Measurements from ENCODE around the gene ZNF106. TPM values are rescaled to one million over a fixed set of nuclear protein-coding genes. Genes with fewer than 3 reads are reported as not detected.

ZNF106 gene
- total RNA-seq, 1 experiment from 2014 or later: 58.2 TPM

DNA sequence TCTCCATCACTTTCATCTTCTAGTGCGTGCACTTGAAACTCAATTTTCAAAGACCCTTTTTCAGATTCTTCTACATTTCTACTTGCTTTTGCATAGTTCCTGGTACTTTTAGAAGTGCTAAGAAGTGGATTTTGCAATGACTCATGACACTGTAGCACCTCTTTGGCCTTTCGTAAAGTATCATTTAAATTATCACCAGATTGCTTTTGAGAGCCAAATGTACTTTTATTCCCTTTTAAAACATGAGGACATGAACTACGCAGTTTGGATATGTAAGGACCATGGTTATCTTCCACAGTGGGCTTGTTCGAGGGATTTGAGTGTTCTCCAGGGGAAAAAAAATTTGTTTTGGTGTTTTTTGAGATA lies 40.5 kb downstream of the ZNF106 start:
- CTCF ChIA-PET: no interaction called here
- TF ChIP-seq CREM (CRISPR knock-in tag; IDR thresholded peaks at IDR 0.05) (no peak), FOXJ3 (CRISPR knock-in tag; IDR thresholded peaks at IDR 0.05; ENCODE audit: borderline replicate concordance) (no peak), ZNF396 (CRISPR knock-in tag; IDR thresholded peaks at IDR 0.05; ENCODE audit: borderline replicate concordance) (no peak), MXD4 (CRISPR knock-in tag; IDR thresholded peaks at IDR 0.05; ENCODE audit: borderline replicate concordance) (no peak), JUN (CRISPR knock-in tag; IDR thresholded peaks at IDR 0.05) (no peak), TP53 (CRISPR knock-in tag; IDR thresholded peaks at IDR 0.05) (no peak), KAT7 (CRISPR knock-in tag; IDR thresholded peaks at IDR 0.05; ENCODE audit: borderline replicate concordance) (no peak), JAZF1 (CRISPR knock-in tag; IDR thresholded peaks at IDR 0.05) (no peak), ATF1 (CRISPR knock-in tag; IDR thresholded peaks at IDR 0.05) (no peak), CREB1 (CRISPR knock-in tag; IDR thresholded peaks at IDR 0.05) (no peak)
- TF ChIP-seq, protein P1, sequence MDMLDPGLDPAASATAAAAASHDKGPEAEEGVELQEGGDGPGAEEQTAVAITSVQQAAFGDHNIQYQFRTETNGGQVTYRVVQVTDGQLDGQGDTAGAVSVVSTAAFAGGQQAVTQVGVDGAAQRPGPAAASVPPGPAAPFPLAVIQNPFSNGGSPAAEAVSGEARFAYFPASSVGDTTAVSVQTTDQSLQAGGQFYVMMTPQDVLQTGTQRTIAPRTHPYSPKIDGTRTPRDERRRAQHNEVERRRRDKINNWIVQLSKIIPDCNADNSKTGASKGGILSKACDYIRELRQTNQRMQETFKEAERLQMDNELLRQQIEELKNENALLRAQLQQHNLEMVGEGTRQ (CRISPR knock-in tag; IDR thresholded peaks at IDR 0.05): no peak
- TF ChIP-seq, protein P2, sequence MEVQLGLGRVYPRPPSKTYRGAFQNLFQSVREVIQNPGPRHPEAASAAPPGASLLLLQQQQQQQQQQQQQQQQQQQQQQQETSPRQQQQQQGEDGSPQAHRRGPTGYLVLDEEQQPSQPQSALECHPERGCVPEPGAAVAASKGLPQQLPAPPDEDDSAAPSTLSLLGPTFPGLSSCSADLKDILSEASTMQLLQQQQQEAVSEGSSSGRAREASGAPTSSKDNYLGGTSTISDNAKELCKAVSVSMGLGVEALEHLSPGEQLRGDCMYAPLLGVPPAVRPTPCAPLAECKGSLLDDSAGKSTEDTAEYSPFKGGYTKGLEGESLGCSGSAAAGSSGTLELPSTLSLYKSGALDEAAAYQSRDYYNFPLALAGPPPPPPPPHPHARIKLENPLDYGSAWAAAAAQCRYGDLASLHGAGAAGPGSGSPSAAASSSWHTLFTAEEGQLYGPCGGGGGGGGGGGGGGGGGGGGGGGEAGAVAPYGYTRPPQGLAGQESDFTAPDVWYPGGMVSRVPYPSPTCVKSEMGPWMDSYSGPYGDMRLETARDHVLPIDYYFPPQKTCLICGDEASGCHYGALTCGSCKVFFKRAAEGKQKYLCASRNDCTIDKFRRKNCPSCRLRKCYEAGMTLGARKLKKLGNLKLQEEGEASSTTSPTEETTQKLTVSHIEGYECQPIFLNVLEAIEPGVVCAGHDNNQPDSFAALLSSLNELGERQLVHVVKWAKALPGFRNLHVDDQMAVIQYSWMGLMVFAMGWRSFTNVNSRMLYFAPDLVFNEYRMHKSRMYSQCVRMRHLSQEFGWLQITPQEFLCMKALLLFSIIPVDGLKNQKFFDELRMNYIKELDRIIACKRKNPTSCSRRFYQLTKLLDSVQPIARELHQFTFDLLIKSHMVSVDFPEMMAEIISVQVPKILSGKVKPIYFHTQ (CRISPR knock-in tag; IDR thresholded peaks at IDR 0.05): no peak
- TF ChIP-seq, protein P3, sequence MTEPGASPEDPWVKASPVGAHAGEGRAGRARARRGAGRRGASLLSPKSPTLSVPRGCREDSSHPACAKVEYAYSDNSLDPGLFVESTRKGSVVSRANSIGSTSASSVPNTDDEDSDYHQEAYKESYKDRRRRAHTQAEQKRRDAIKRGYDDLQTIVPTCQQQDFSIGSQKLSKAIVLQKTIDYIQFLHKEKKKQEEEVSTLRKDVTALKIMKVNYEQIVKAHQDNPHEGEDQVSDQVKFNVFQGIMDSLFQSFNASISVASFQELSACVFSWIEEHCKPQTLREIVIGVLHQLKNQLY (CRISPR knock-in tag; IDR thresholded peaks at IDR 0.05): no peak
- TF ChIP-seq, protein P4, sequence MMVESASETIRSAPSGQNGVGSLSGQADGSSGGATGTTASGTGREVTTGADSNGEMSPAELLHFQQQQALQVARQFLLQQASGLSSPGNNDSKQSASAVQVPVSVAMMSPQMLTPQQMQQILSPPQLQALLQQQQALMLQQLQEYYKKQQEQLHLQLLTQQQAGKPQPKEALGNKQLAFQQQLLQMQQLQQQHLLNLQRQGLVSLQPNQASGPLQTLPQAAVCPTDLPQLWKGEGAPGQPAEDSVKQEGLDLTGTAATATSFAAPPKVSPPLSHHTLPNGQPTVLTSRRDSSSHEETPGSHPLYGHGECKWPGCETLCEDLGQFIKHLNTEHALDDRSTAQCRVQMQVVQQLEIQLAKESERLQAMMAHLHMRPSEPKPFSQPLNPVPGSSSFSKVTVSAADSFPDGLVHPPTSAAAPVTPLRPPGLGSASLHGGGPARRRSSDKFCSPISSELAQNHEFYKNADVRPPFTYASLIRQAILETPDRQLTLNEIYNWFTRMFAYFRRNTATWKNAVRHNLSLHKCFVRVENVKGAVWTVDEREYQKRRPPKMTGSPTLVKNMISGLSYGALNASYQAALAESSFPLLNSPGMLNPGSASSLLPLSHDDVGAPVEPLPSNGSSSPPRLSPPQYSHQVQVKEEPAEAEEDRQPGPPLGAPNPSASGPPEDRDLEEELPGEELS (CRISPR knock-in tag; IDR thresholded peaks at IDR 0.05): no peak
- TF ChIP-seq, protein P5, sequence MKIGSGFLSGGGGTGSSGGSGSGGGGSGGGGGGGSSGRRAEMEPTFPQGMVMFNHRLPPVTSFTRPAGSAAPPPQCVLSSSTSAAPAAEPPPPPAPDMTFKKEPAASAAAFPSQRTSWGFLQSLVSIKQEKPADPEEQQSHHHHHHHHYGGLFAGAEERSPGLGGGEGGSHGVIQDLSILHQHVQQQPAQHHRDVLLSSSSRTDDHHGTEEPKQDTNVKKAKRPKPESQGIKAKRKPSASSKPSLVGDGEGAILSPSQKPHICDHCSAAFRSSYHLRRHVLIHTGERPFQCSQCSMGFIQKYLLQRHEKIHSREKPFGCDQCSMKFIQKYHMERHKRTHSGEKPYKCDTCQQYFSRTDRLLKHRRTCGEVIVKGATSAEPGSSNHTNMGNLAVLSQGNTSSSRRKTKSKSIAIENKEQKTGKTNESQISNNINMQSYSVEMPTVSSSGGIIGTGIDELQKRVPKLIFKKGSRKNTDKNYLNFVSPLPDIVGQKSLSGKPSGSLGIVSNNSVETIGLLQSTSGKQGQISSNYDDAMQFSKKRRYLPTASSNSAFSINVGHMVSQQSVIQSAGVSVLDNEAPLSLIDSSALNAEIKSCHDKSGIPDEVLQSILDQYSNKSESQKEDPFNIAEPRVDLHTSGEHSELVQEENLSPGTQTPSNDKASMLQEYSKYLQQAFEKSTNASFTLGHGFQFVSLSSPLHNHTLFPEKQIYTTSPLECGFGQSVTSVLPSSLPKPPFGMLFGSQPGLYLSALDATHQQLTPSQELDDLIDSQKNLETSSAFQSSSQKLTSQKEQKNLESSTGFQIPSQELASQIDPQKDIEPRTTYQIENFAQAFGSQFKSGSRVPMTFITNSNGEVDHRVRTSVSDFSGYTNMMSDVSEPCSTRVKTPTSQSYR (CRISPR knock-in tag; IDR thresholded peaks at IDR 0.05): no peak
- TF ChIP-seq, protein P6, sequence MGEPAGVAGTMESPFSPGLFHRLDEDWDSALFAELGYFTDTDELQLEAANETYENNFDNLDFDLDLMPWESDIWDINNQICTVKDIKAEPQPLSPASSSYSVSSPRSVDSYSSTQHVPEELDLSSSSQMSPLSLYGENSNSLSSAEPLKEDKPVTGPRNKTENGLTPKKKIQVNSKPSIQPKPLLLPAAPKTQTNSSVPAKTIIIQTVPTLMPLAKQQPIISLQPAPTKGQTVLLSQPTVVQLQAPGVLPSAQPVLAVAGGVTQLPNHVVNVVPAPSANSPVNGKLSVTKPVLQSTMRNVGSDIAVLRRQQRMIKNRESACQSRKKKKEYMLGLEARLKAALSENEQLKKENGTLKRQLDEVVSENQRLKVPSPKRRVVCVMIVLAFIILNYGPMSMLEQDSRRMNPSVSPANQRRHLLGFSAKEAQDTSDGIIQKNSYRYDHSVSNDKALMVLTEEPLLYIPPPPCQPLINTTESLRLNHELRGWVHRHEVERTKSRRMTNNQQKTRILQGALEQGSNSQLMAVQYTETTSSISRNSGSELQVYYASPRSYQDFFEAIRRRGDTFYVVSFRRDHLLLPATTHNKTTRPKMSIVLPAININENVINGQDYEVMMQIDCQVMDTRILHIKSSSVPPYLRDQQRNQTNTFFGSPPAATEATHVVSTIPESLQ (CRISPR knock-in tag; IDR thresholded peaks at IDR 0.05): no peak
- no peak overlapping the region for H3K27ac Mint-ChIP-seq
- no peak for ATAC-seq
- H3K4me3 Mint-ChIP-seq: no peak overlapping the region
- no peaks in the 10 kb centered on the region for H3K4me1 Mint-ChIP-seq
- no peaks in the 10 kb centered on the region for H3K27me3 Mint-ChIP-seq (ENCODE audit: low read depth)
- peaks cover 35% of the 10 kb centered on the region for H3K36me3 Mint-ChIP-seq
- no peaks in the 10 kb centered on the region for H3K9me3 Mint-ChIP-seq
- POLR2A ChIA-PET: no interaction called here
- no peak for DNase-seq (ENCODE audit: low spot score)
